Measurements from ENCODE around the gene PI4K2A.

Gene PI4K2A

DNA sequence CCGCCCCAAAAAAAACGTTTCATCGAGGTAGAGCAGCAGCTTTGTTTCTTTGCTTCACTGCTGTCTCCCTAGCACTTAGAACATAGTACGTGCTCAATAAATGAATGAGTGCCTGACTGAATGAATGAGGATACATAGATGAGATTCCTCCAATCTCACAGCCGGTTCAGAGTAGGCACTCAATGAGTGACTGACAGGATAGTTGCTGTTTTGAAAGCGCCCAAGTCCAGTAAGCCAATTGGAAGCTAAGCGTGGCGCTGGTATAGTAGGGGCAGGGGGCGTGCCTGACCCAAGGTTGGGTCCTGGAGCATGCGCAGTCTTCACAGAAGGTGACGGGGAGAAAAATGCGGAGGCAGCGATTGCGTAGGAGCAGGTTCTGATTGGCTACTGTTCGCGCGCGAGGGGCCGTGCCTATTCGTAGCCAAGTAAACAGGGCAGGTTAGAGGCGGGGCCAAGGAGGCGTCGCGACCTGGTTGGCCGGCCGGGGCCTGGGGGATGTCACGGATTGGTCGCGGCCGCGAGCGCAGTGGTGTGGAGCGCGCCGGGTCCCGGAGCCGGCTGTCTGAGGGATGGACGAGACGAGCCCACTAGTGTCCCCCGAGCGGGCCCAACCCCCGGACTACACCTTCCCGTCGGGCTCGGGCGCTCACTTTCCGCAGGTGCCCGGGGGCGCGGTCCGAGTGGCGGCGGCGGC, at the start of gene PI4K2A:
Gene PI4K2A (plus strand): TSS at position 498 of the 694 bp plus-strand sequence. CDS start 72 bp downstream, at position 570.
- TF ChIP-seq, protein P1, sequence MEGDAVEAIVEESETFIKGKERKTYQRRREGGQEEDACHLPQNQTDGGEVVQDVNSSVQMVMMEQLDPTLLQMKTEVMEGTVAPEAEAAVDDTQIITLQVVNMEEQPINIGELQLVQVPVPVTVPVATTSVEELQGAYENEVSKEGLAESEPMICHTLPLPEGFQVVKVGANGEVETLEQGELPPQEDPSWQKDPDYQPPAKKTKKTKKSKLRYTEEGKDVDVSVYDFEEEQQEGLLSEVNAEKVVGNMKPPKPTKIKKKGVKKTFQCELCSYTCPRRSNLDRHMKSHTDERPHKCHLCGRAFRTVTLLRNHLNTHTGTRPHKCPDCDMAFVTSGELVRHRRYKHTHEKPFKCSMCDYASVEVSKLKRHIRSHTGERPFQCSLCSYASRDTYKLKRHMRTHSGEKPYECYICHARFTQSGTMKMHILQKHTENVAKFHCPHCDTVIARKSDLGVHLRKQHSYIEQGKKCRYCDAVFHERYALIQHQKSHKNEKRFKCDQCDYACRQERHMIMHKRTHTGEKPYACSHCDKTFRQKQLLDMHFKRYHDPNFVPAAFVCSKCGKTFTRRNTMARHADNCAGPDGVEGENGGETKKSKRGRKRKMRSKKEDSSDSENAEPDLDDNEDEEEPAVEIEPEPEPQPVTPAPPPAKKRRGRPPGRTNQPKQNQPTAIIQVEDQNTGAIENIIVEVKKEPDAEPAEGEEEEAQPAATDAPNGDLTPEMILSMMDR (IDR thresholded peaks at IDR 0.05; ENCODE audit: insufficient read depth, low read depth, low read length, missing control alignments) = no peak
- peak; percentile 100 for DNase-seq (ENCODE audit: low read depth)
- H3K4me3 ChIP-seq (ENCODE audit: low read length) = peak within 1 kb of the TSS; percentile 88

DNA sequence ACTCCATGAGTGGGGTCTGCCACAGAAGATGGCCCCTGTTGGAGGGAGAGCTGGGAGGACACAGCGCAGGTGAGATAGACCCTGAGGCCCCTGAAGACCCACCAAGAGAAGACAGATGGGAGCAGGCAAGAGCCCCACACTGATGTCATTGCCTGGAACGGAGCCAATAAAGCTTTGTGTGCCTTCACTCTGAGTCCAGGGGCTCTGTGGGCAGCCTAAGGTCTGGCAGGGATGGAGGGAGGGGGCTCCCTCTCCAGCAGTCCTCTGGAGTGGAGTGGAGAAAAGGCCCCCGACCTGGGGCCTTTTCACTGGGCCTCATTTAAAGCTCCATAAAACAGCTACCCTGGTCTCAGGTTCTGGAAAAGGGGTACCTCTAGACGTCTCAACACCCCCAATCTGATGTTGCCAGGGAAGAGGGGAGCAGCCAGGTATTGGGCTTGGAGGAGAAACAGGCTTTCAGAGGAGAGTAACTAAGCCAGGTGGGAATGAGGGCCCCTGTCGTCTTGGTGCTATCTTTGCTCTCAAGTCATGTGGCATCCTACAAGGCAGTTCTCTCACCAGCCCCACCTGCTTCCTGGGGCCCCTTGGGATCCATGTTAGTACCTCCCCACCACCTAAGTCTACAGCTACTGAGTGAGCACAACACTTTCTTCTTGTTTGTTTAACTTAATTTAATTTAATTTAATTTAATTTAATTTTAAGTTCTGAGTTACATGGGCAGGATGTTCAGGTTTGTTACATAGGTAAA, 49.5 kb upstream of the PI4K2A start:
- H3K4me3 ChIP-seq (ENCODE audit: low read length) = no peak overlapping the region
- DNase-seq (ENCODE audit: low read depth) = no peak
- TF ChIP-seq, protein P1 (IDR thresholded peaks at IDR 0.05; ENCODE audit: insufficient read depth, low read depth, low read length, missing control alignments) = no peak

DNA sequence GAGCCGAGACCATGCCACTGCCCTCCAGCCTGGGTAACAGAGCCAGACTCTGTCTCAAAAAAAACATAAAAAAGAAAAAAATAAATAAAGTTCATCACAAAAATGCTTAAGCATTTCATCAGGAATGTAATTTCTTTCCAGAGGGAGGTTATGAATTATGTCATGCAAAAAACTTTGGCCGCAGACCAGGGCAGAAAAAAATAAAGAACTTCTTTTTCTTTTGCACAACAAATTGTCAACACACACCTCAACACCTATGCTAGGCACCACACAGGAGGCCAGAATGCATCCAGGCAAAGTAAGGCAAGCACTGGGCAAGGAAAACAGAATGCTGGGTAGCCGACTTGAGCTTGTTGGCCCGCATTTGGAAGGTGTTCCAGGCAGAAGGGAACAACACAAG, 47.0 kb upstream of the PI4K2A start:
- no peak overlapping the region for H3K4me3 ChIP-seq (ENCODE audit: low read length)
- TF ChIP-seq, protein P1 (IDR thresholded peaks at IDR 0.05; ENCODE audit: insufficient read depth, low read depth, low read length, missing control alignments) = no peak
- DNase-seq (ENCODE audit: low read depth) = no peak

DNA sequence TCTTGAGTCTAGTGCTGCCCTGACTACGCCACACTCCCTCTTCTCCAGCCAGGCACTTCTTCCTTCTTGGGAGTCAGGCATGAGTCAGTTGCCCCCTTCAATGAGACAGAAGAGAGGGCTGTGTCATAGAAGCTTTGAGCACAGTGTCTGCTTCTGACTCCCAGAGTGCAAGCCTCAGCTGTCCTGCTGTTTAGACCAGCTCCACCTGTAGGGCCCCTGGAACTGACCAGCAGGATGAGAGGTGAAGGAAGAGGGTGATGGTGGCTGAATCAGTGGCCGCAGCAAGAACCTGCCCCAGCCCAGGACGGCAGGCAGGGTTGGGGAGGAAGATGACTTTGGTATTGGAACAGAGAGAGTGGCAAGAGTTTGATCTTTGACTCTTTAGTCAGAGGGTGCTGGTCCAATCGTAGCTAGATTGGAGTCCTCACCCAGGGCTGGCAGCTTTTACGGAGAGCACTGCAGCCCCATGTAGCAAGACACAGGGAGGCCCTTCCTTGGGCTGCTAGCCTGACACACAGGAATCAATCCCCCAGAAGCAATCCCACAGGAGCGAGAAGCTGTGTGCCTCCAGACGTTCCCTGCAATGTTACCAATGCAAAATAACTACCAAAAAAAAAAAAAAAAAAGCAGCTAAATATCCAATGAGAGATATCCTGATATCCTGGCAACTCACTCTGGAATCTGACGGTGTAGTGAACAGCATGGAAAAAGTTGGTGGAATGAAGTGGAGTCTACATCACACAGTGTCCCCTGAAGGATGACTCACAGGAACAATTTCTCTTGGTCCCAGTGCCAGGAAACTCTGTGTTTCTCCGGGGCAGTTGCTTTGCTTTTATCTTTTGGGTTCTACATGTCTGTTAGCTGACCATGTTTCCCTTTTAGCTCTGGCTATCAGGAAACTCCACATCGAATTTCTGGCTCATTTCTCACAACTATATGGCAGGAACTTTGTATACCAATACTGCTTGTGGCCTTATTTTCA, 44.1 kb upstream of the PI4K2A start:
- H3K4me3 ChIP-seq (ENCODE audit: low read length) = no peak overlapping the region
- TF ChIP-seq, protein P1 (IDR thresholded peaks at IDR 0.05; ENCODE audit: insufficient read depth, low read depth, low read length, missing control alignments) = no peak
- DNase-seq (ENCODE audit: low read depth) = peak; percentile 92

DNA sequence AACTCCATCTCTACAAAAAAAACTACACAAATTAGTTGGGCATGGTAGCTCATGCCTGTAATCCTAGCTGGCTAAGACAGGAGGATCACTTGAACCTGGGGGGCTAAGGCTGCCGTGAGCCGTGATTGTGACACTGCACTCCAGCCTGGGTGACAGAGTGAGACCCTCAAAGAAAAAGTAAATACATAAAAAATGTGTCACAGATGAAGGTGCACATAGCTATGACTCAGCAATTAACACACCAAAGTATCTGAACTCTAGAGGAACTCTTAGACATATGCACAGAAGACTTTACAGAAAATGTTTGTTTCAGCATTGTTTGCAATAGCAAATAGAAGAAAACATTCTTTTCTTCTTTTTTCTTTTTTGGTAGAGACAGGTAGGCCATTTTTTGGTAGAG, 42.7 kb upstream of the PI4K2A start:
- no peak overlapping the region for H3K4me3 ChIP-seq (ENCODE audit: low read length)
- peak; percentile 11 for DNase-seq (ENCODE audit: low read depth)
- TF ChIP-seq, protein P1 (IDR thresholded peaks at IDR 0.05; ENCODE audit: insufficient read depth, low read depth, low read length, missing control alignments) = no peak

DNA sequence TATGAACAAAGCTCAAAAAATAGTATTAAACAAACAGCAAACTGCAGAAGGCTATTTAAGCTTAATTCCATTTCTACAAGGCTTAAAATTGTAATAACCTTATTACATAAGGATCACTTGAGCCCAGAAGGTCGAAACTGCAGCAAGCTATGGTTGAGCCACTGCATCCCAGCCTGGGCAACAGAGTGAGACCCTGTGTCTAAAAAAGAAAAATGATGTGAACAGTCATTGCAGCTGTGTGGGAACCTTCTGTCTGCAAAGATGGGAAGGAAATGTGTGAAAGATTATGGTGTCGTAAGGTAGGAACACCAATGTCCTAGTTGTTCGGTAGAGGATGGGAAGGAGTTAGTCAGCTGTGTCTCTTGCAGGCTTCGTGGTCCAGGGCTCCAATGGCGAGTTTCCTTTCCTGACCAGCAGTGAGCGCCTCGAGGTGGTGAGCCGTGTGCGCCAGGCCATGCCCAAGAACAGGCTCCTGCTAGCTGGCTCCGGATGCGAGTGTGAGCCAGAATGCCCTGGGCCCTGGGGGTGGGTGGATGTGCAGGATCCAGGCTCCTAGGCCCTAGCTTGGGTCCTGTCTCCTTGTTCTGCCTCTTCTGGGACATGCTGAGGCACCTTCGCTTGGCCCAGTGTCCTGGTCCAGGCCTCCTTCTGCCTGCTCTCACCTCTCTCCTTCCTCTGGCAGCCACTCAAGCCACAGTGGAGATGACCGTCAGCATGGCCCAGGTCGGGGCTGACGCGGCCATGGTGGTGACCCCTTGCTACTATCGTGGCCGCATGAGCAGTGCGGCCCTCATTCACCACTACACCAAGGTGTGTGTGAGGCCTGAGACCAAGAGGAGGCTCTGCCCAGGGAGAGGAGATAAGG, 41.8 kb upstream of the PI4K2A start:
- TF ChIP-seq, protein P1 (IDR thresholded peaks at IDR 0.05; ENCODE audit: insufficient read depth, low read depth, low read length, missing control alignments) = no peak
- H3K4me3 ChIP-seq (ENCODE audit: low read length) = no peak overlapping the region
- DNase-seq (ENCODE audit: low read depth) = no peak

All from epithelial cell of esophagus (primary cell).